NCI-H2081 treated with DMSO at 0.1 percent for 48 hours (cell line): Measurements from ENCODE around the gene VAMP8.
A peak's percentile ranks its signal among the peaks of the same experiment; 100 is the strongest.
"Not testable (repeated sequence)": the region's sequence is repeated elsewhere in the genome, so short reads cannot be mapped to it uniquely, and the experiment has no call there.

Experiments
- DNase-seq: peaks from one replicate; lab custom pipeline; 2025; lab: John Stamatoyannopoulos, UW

Gene VAMP8

DNA sequence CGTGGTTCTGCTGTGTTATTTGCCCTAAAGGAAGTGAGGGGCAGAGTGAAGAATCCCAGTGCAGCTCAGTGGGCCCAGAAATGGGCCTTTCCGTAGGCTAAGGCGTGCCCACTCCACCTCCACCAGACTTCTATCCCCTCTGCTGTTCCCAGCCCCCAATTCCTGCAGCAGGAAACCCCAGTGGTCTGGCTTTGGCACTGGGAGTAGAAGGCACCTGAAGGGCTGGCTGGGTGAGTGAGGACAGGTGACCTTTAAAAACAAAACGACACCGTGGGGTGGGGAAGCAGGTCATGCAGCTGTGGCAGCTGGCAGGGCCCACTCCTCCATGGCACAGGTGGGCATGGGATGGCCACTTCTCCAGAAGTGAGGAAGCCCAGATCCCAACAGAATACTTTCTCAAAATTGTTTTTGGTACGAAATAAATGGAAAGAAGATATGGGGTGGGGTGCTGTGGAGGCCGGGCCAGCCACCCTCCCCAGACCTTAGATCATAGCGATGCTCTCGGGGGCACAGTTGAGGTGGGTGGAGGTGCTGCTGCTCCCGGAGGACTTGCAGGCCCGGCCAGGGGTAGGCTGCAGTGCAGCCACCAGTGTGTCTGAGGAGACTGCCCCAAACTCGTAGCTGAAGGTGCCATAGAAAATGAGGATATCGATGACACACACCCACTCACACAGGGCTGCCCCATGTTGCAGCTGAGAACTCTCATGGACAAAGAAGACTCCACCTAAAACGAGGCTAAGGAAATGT is 21.4 kb downstream of the VAMP8 start:
- no peak for DNase-seq

DNA sequence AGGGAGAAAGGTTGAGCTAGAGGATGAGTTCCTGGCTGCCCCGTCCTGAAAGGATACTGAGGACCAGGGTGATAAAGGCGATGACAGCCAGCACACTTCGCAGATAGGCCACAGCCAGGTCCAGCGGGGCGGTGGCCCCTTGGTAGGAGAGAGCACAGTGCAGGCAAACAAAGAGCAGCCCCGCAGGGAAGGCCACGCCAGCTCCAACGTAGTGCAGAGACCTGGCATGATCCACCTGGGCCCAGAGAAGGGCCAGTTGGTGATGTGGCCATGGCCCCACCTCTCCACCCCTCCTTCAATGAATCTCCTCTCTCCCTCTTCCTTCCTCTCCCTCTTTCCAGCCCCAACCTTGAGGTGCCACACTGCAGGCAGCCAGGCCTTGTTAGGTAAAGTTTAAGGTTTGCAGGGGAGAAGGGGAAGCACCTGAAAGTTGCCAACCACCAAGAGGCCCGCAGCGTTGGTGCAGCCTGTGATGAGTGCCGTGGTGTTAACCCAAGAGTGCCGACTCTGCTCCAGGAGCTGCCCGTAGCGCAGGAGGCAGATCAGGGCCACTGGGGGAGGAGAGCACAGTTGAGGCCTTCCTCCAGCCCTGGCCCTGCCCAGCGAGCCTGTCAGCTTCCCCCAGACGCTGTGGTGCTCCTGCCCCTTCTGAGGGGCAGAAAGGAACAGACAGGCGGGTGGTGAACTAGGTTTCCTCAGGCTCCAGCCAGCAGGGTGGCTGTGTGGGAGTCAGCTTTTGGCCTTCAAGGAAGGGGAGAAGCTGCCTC is 22.3 kb downstream of the VAMP8 start:
- DNase-seq: no peak

- DNase-seq: no peak
Measured at GRCh38 chr2:85600235-85600575, 22.8 kb downstream of the VAMP8 start.

DNA sequence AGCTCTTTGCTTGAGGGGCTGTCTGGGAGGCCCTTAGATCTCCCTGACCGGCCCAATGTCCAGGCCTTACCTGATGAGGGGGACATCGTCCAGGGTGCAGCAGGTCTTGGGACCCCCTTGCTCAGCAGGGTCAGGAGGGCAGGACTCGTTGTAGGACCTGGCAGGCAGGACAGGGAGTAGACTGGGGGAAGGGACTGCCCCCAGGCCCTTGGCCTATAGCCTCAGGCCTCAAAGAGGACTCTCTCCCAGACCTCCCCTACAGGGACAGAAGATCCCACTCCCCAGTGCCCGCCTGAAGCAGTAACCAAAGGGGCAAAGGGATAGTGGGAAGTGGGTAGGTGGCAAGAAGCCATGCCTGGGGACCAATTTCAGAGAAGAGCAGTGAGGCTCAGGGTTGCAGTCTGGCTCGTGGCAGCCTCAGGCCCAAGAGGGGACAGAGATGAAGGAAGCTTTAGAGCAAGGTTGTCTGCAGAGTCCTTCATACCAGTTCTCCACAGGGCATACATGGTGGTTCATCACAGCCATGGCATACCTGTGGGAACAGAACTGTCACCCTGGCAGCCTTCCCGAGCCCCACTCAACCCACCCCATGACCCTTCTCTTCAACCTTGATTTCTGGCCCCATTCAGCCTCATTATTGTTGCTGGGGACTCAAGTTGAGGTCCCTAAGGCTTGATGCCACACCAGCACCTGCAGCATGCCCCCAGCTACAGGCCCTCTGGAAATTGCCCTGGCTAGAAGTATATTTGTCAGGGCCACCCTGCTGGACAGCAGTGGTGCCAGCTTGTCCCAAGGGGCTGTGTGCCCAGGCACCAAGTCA is 23.8 kb downstream of the VAMP8 start:
- DNase-seq: no peak

DNA sequence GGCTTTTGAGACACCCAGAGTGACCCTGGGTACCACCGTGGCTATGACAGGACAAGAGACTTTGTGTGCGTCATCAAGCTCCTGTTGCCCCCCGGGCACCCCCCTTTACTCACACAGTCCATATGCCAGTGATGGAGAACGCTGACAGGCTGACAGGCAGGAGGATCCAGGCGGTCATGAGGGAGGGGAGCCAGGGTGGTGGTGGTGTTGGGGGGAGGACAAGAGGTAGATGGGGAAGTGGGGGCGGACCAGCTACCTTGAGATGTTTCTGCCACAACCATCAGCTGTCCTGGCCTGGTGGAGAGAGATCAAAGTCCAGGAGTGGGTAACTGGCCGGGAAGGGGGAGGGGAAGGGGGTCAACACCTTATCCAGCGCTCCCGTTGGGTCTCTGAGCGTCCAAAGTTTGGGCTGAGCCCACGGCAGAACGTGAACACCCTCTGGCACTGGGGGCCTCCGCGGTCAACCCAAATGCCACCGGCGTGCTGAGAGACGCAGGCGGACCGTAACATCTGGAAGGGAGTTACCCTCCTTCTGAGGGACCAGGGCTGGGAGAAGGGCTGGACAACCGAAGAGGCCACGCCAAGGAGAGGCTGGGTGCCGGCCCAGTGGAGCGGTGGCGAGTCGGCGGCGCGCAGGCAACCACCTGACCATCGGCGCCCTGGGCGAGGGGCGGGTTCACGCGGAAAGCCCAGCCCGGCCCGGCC is 24.5 kb downstream of the VAMP8 start:
- no peak for DNase-seq

DNA sequence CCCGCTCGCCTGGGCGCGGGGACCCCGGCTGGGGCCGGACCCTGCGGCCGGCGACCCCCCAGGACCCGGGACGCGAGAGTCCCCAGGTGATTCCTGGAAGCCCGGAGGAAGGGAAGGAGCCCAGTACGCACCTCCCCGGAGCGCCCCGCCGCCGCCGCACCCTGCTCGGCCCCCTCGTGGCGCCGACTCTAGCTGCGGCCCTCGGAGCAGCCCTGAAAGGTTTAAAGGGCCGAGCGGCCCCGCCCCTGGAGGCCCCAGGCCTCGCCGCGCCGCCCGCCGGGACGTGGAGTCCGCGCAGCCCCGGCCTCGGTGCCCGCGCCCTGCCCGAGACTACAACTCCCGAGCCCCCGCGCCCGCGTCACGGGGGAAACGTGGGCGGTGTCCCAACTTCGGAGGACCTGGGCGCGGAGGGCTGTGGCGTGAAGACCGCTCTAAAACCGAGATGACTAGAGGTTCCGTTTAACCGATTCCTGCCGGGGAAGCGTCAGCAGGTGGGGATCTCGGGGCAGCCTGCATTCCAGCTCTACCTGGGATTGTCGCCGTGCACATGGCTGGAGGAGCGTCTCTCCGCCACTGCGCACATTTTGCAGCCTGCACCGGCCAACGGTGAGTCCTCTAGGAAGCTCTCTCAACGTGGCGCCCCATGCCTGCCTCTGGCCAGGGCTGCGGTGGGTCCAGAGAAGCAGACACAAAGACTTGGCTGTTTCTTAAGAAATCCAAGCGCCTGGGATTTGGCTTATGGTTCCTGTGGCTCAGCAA is 25.3 kb downstream of the VAMP8 start, which contains the start of gene TMEM150A:
Gene TMEM150A (minus strand): TSS at position 223 of the 759 bp plus-strand sequence. CDS start 750 bp downstream, outside the sequence.
- DNase-seq: no peak

DNA sequence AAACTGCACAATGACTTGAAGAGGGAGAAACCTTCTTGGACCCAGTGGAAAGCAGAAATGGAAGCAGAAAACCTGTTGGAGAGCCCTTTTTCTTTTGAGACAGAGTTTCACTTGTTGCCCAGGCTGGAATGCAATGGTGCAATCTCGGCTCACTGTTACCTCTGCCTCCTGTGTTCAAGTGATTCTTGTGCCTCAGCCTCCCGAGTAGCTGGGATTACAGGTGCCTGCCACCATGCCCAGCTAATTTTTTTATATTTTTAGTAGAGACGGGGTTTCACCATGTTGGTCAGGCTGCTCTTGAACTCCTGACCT is 26.7 kb downstream of the VAMP8 start:
- not testable (repeated sequence) for DNase-seq

- DNase-seq: no peak
Measured at GRCh38 chr2:85604568-85605339, 27.4 kb downstream of the VAMP8 start.

- DNase-seq: no peak
Measured at GRCh38 chr2:85605406-85606115, 28.2 kb downstream of the VAMP8 start.

DNA sequence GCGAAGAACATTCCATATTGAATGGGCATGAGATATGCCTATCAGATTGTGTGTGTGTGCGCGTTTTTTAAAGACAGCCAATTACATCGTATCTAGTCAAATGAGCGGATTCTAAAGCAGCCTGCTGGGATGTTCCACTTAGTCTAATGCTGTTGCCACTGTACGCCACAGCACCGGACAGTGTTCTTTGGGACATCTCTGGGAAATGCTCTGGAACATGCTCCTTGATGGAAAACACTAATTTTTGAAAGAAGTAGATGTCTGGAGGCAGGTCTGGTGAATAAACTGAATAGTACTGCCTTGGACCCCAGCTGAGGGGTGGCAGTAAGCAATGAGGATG is 28.7 kb downstream of the VAMP8 start:
- DNase-seq: no peak

DNA sequence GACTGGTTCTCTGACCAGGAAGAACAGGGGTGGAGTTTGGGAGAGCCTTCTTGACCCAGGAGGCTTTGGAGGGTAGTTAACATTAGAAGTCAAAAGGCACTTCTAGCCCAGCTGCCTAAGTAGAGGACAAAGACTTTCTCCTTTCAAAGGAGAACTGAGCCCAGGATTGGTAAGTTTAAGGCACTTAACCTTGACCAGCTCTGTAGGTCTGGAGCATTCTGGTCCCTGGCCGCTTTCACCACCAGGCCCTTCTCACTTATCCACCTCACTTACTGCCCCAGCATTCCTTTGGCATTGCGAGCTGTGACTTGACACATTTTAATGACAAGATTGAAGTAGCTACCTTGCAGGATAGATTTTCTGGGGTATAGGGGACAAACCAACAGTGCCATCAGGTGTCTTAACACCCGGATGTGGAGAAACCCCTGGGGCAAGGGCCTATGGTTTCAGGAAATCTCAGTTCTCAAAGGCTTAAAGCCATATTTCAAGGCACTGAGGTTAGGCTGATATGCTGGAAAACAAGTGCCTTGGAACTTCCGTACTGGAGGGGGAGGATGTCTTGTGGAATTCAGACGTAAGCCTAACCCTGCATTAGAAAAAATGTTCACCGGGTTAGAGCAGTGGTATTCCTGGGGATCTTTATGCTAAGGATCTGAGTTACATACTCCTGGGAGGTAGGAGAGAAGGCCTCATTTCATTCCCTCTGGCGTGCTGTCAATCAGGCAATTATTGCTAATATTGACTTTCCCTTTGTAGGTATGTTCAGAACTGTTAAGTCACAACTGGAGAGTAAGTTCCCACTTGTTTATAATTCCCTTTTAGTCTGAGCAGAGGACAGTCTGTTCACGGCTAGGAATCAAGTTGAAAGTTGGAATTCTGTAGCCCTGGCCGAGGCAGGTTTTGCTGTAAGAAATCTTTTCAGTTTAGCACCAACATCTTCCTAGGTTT is 30.2 kb downstream of the VAMP8 start:
- DNase-seq: no peak

- no peak for DNase-seq
Measured at GRCh38 chr2:85611217-85611704, 33.9 kb downstream of the VAMP8 start.

- peak; percentile 16 for DNase-seq
Measured at GRCh38 chr2:85611705-85612587, 34.6 kb downstream of the VAMP8 start, which contains the start of gene C2orf68. Gene C2orf68 (minus strand): TSS chr2:85612066. CDS start chr2:85611984, 82 bp downstream.

DNA sequence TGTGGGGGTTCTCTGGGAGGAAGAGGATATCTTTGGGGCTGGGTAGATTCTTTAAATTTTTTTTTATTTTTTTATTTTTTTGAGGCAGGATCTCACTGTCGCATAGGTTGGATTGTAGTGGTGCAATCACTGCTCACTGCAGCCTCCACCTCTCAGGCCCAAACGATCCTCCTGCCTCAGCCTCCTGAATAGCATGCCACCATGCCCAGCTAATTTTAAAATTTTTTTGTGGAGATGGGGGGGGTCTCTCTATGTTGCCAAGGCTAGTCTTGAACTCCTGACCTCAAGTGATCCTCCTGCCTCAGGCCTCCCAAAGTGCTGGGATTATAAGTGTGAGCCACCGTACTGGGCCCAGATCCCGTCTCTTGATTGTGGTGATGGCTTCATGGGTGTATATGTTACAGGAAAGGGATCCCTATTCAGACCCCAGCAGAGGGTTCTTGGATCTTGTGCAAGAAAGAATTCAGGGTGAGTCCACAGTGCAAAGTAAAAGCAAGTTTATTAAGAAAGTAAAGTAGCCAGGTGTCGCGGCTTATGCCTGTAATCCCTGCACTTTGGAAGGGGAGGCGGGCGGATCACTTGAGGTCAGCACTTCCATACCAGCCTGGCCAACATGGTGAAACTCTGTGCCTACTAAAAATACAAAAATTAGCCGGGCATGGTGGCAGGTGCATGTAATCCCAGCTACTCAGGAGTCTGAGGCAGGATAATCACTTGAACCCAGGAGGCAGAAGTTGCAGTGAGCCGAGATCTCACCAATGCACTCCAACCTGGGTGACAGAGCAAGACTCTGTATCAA is 36.5 kb downstream of the VAMP8 start:
- no peak for DNase-seq

DNA sequence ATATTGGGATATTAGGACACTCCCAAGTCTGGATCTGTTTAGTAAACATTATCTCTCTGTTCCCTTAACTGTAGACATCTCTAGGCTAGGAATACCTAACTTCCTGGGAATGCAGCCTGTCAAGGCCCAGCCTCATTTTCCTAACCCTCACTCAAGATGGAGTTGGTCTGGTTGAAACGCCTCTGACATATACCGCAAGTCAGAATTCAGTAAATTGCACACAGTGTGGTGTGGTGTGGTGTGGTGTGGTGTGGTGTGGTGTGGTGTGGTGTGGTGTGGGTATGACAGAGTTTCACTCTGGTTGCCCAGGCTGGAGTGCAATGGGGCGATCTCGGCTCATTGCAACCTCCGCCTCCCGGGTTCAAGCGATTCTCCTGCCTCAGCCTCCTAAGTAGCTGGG is 37.4 kb downstream of the VAMP8 start:
- DNase-seq: not testable (repeated sequence)

DNA sequence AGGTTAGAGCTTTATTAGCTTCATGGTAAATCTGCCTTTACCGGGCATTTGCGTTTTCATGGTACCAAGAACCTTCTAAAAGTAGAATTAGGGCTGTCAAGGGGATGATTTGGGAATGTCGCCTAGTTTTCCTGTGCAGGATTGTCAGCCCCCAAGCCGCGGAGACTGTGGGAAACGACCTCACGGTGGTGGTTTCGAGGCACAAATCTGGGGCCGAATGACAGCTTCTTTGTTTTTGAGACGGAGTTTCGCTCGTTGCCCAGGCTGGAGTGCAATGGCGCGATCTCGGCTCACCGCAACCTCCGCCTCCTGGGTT is 38.0 kb downstream of the VAMP8 start:
- no peak for DNase-seq

- not testable (repeated sequence) for DNase-seq
Measured at GRCh38 chr2:85617723-85618122, 40.3 kb downstream of the VAMP8 start.
